SK-N-SH (cell line): Measurements from ENCODE around the gene ICA1. TPM values are rescaled to one million over a fixed set of nuclear protein-coding genes. Genes with fewer than 3 reads are reported as not detected.
A peak's percentile ranks its signal among the peaks of the same experiment; 100 is the strongest.

Source experiments
- CTCF ChIA-PET: fragments of 300-600, 350-600 bp; formaldehyde crosslinking; extraction: SDS; loops from one replicate; lab custom pipeline; 2021; lab: Yijun Ruan, JAX
- POLR2A ChIA-PET: fragments of 350-600 bp; sonication (Branson Sonifier 250); formaldehyde crosslinking; extraction: SDS; loops from one replicate; lab custom pipeline; 2020; ENCODE audit warnings: antibody characterized with exemption, inconsistent platforms; lab: Yijun Ruan, JAX
- DNase-seq: peaks from one replicate; pipeline ENCODE4 v3.0.0; 2012
- H2AFZ ChIP-seq: fragments of 200-600 bp; sonication (generic); 2 replicates; pipeline ENCODE4 v1.8.1; 2016; ENCODE audit warnings: antibody characterized with exemption, mild to moderate bottlenecking, low read depth
- H3F3A ChIP-seq: fragments of 200-600 bp; sonication (generic); replicated peaks from 2 replicates; pipeline ENCODE3; 2016; ENCODE audit warnings: antibody characterized with exemption, mild to moderate bottlenecking; ENCODE audit not compliant: insufficient read depth
- H3K27ac ChIP-seq, 2 experiments: fragments of 200-500 bp in 1 of 2; fragments of 200-600 bp in 1 of 2; sonication (Bioruptor generic) in 1 of 2; sonication (generic), shearing (Covaris generic) in 1 of 2; 2 replicates each; pipeline versions ENCODE4 v1.5.1 to v1.6.1; 2014 to 2016; ENCODE audit warnings: low read depth in 2 of 2, inconsistent platforms in 1 of 2, low read length in 1 of 2, mild to moderate bottlenecking in 1 of 2, mixed read lengths in 1 of 2
- H3K27me3 ChIP-seq: fragments of 200-600 bp; sonication (generic), shearing (Covaris generic); 2 replicates; pipeline ENCODE4 v1.6.1; 2016; ENCODE audit warnings: mixed run types; ENCODE audit not compliant: insufficient read depth
- H3K36me3 ChIP-seq, 2 experiments: fragments of 200-500 bp in 1 of 2; fragments of 200-600 bp in 1 of 2; sonication (Bioruptor generic) in 1 of 2; sonication (generic) in 1 of 2; replicated peaks in 1 of 2; 2 replicates each; pipeline versions ENCODE3 to v1.5.1; 2014 to 2016; ENCODE audit warnings: low read length in 1 of 2, mild to moderate bottlenecking in 1 of 2; ENCODE audit not compliant: insufficient read depth in 2 of 2, control insufficient read depth in 1 of 2
- H3K4me1 ChIP-seq, 2 experiments: fragments of 200-500 bp in 1 of 2; fragments of 200-600 bp in 1 of 2; sonication (Bioruptor generic) in 1 of 2; sonication (generic), shearing (Covaris generic) in 1 of 2; 2 replicates each; pipeline versions ENCODE4 v1.5.1 to v1.6.1; 2014 to 2016; ENCODE audit warnings: low read depth in 1 of 2, low read length in 1 of 2, mixed run types in 1 of 2; ENCODE audit not compliant: insufficient read depth in 2 of 2, control insufficient read depth in 1 of 2
- H3K4me2 ChIP-seq: fragments of 200-600 bp; sonication (generic), shearing (Covaris generic); 2 replicates; pipeline ENCODE4 v1.6.1; 2017; ENCODE audit warnings: mixed run types
- H3K4me3 ChIP-seq, 2 experiments: fragments of 200-500 bp in 1 of 2; fragments of 200-600 bp in 1 of 2; sonication (Bioruptor generic) in 1 of 2; sonication (generic), shearing (Covaris generic) in 1 of 2; 2 replicates each; pipeline versions ENCODE4 v1.5.1 to v1.8.1; 2014 to 2016; ENCODE audit warnings: low read depth in 2 of 2, inconsistent platforms in 1 of 2, low read length in 1 of 2, mild to moderate bottlenecking in 1 of 2, mixed read lengths in 1 of 2, moderate library complexity in 1 of 2
- H3K79me2 ChIP-seq: fragments of 200-600 bp; sonication (generic); 2 replicates; pipeline ENCODE4 v1.8.1; 2017; ENCODE audit warnings: mild to moderate bottlenecking; ENCODE audit not compliant: insufficient read depth
- H3K9ac ChIP-seq: fragments of 200-600 bp; sonication (generic); 2 replicates; pipeline ENCODE4 v1.6.1; 2017; ENCODE audit warnings: mixed run types
- H3K9me2 ChIP-seq: fragments of 200-600 bp; sonication (generic); 2 replicates; pipeline ENCODE4 v1.6.1; 2017; ENCODE audit warnings: mixed run types
- H3K9me3 ChIP-seq: fragments of 200-600 bp; sonication (generic); 2 replicates; pipeline ENCODE4 v1.6.1; 2017; ENCODE audit warnings: mixed run types, mild to moderate bottlenecking, moderate library complexity
- H4K20me1 ChIP-seq: fragments of 200-600 bp; sonication (generic); 2 replicates; pipeline ENCODE4 v1.6.1; 2017; ENCODE audit warnings: mild to moderate bottlenecking, mixed run types; ENCODE audit not compliant: insufficient read depth
- CTCF ChIP-seq: fragments of 200-600 bp; sonication (generic); IDR thresholded peaks from 2 replicates; pipeline ENCODE4 v1.6.1; 2017; ENCODE audit warnings: antibody characterized with exemption, mild to moderate bottlenecking, moderate library complexity
- EZH2phosphoT487 ChIP-seq: fragments of 200-600 bp; sonication (generic); IDR thresholded peaks from 2 replicates; pipeline ENCODE4 v1.6.1; 2017; ENCODE audit warnings: low read depth, mixed run types, mild to moderate bottlenecking, antibody characterized with exemption, moderate library complexity, borderline replicate concordance
- GABPA ChIP-seq: IDR thresholded peaks from 2 replicates; pipeline ENCODE4 v1.4.0; 2012; ENCODE audit warnings: low read depth, mild to moderate bottlenecking
- JUND ChIP-seq: IDR thresholded peaks from 2 replicates; pipeline ENCODE4 v1.4.0; 2012
- MAX ChIP-seq: IDR thresholded peaks from 2 replicates; pipeline ENCODE4 v1.4.0; 2012; ENCODE audit warnings: low read depth
- MEF2A ChIP-seq: IDR thresholded peaks from 2 replicates; pipeline ENCODE4 v1.4.0; 2012; ENCODE audit warnings: low read depth, borderline replicate concordance
- MXI1 ChIP-seq: IDR thresholded peaks from 2 replicates; pipeline ENCODE4 v1.6.1; 2012; ENCODE audit warnings: mild to moderate bottlenecking, low read depth, low read length, improper control_type of control experiment
- NFIC ChIP-seq: IDR thresholded peaks from 2 replicates; pipeline ENCODE4 v1.4.0; 2012; ENCODE audit warnings: borderline replicate concordance
- NRF1 ChIP-seq: IDR thresholded peaks from 2 replicates; pipeline ENCODE4 v1.6.1; 2012; ENCODE audit warnings: low read depth, mild to moderate bottlenecking, low read length
- POLR2AphosphoS5 ChIP-seq: IDR thresholded peaks from 2 replicates; pipeline ENCODE4 v1.6.1; 2012; ENCODE audit warnings: low read depth, low read length
- RAD21 ChIP-seq: IDR thresholded peaks from 2 replicates; pipeline ENCODE4 v1.6.1; 2012; ENCODE audit warnings: mild to moderate bottlenecking, low read length
- RFX5 ChIP-seq: IDR thresholded peaks from 2 replicates; pipeline ENCODE4 v1.6.1; 2012; ENCODE audit warnings: mild to moderate bottlenecking, improper control_type of control experiment, low read length
- RXRA ChIP-seq: IDR thresholded peaks from 2 replicates; pipeline ENCODE4 v1.4.0; 2012; ENCODE audit warnings: low read depth, mild to moderate bottlenecking, borderline replicate concordance
- SIN3A ChIP-seq: IDR thresholded peaks from 2 replicates; pipeline ENCODE4 v1.6.1; 2012; ENCODE audit warnings: low read depth, mild to moderate bottlenecking, low read length, moderate library complexity, borderline replicate concordance
- TAF1 ChIP-seq: IDR thresholded peaks from 2 replicates; pipeline ENCODE4 v1.6.1; 2012; ENCODE audit warnings: low read depth, mild to moderate bottlenecking, low read length, moderate library complexity, borderline replicate concordance
- TCF12 ChIP-seq: IDR thresholded peaks from 2 replicates; pipeline ENCODE4 v1.4.0; 2012
- USF1 ChIP-seq: IDR thresholded peaks from 2 replicates; pipeline ENCODE4 v1.4.0; 2012; ENCODE audit warnings: low read depth, borderline replicate concordance
- USF2 ChIP-seq: fragments of 150-350 bp; IDR thresholded peaks from 2 replicates; pipeline ENCODE4 v1.6.1; 2017; ENCODE audit warnings: antibody characterized with exemption, low read length, low read depth, borderline replicate concordance
- YY1 ChIP-seq: IDR thresholded peaks from 2 replicates; pipeline ENCODE4 v1.4.0; 2012; ENCODE audit warnings: low read depth, mild to moderate bottlenecking
- ZBTB33 ChIP-seq: IDR thresholded peaks from 2 replicates; pipeline ENCODE4 v1.4.0; 2012; ENCODE audit warnings: low read depth, borderline replicate concordance
- WGBS: methylation state at CpG from one replicate; pipeline ENCODE4 v1.1.6; 2017; ENCODE audit warnings: low lambda C conversion rate; 5-methylcytosine and 5-hydroxymethylcytosine counted together
- polyA plus RNA-seq, 3 experiments: library from polyadenylated mRNA; depleted of rRNA; stranded (reverse); fragments of >200 nt; gene quantifications; 2 replicates each; pipeline ENCODE4 v1.2.3, GENCODE V29; 2012

Gene ICA1
- polyA plus RNA-seq, 1 of the 3 experiments (the other 2 are of a cell fraction) = 2.4 TPM

GRCh38 chr7:8141070-8141469 is 120.9 kb downstream of the ICA1 start:
- H3K27ac ChIP-seq = peak overlapping the region in 1 of 2 experiments; percentile 8; a peak in 1 of 4 replicates
- 72% methylated on average over 4 of the region's 4 CpGs for WGBS
- no peak for DNase-seq
- no peaks in the 10 kb centered on the region for H3F3A ChIP-seq
- no peaks in the 10 kb centered on the region for H3K79me2 ChIP-seq
- no peaks in the 10 kb centered on the region for H3K9me2 ChIP-seq
- no peak for TF ChIP-seq EZH2phosphoT487
- no peak overlapping the region for H2AFZ ChIP-seq
- POLR2A ChIA-PET = no interaction called here
- no peaks in the 10 kb centered on the region for H4K20me1 ChIP-seq
- no peak overlapping the region for H3K4me2 ChIP-seq
- H3K4me1 ChIP-seq = peaks cover 0 to 15% of the 10 kb centered on the region in 2 experiments; a peak in 1 of 4 replicates
- no peak overlapping the region for H3K4me3 ChIP-seq
- no peak overlapping the region for H3K9ac ChIP-seq
- H3K36me3 ChIP-seq = peaks cover 0 to 38% of the 10 kb centered on the region in 2 experiments
- H3K9me3 ChIP-seq = no peaks in the 10 kb centered on the region
- CTCF ChIA-PET = no interaction called here
- no peaks in the 10 kb centered on the region for H3K27me3 ChIP-seq

- H3K9me3 ChIP-seq = no peaks in the 10 kb centered on the region
- POLR2A ChIA-PET = no interaction called here
- 78% methylated on average over 12 of the region's 12 CpGs for WGBS
- no peak overlapping the region for H2AFZ ChIP-seq
- no peak overlapping the region for H3K27ac ChIP-seq
- no peaks in the 10 kb centered on the region for H3K79me2 ChIP-seq
- H3K4me2 ChIP-seq = no peak overlapping the region
- no peaks in the 10 kb centered on the region for H4K20me1 ChIP-seq
- CTCF ChIA-PET = interaction anchor here (0.8 to 1.2 kb wide), 2 partner anchors 11 to 81 kb away, joined by 3 read pairs; no protein-coding TSS in a partner anchor
- no peak overlapping the region for H3K9ac ChIP-seq
- H3K27me3 ChIP-seq = no peaks in the 10 kb centered on the region
- TF ChIP-seq NFIC (no peak), TAF1 (no peak), RXRA (no peak), RAD21 (no peak), JUND (no peak), NRF1 (no peak), USF2 (no peak), TCF12 (no peak), MAX (no peak), MXI1 (no peak), SIN3A (no peak), POLR2AphosphoS5 (no peak), ZBTB33 (no peak), USF1 (no peak), YY1 (no peak), MEF2A (no peak), RFX5 (no peak), CTCF (no peak), GABPA (no peak)
- TF ChIP-seq, all 33 proteins: peak for 0
- Histone ChIP-seq H3K4me3 (no peak overlapping the region), H3K36me3 (peaks cover 0 to 17% of the 10 kb centered on the region in 2 experiments), H3F3A (no peaks in the 10 kb centered on the region), H3K9me2 (no peaks in the 10 kb centered on the region), H3K4me1 (peaks cover 0 to 9% of the 10 kb centered on the region in 2 experiments; a peak in 1 of 4 replicates)
- DNase-seq = no peak
These were observed 125.8 kb downstream of the ICA1 start for GRCh38 chr7:8136051-8136730.
